Measurements from ENCODE around the gene PTPRA. TPM values are rescaled to one million over a fixed set of nuclear protein-coding genes. Genes with fewer than 3 reads are reported as not detected.

Gene PTPRA
- total and polyA plus RNA-seq, 2 of the 13 experiments (the other 11 are each of a cell fraction or from before 2014, with no cell fraction given): 47.2 to 127 TPM

DNA sequence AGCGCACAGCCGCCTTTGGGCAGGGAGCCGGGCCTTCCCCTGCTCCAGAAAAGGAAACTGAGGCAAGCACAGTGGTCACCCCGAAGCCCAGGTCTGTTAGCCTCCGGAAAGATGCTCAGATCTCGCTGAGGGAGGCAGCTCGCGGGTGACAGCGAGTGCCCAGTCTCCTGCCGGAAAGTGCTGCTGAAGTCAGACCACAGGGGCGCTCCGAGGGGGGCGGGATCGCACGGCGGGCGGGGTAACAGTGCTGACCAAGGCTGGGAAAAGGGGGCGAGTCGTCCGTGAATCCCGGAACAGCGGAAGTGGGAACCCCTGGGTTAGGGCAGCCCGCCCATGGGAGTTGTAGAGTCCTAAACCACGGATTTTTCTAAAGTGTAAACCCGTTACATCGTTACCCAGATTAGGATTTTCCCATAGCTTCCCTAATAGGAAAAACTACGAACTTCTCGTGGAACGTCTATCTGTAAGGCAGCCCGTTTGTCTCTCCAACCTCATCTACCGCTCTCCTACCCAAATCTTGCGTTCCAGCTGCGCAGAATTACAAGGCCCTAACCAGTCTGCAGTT lies 32.2 kb upstream of the PTPRA start (continued):
- TF ChIP-seq GPBP1L1 (CRISPR knock-in tag; IDR thresholded peaks at IDR 0.05): no peak
- 0 out of 2 replicates have a peak, but pooled peaks have one; percentile 3 for TF ChIP-seq ZNF709 (CRISPR knock-in tag; IDR thresholded peaks at IDR 0.05)
- TF ChIP-seq ZSCAN29 (CRISPR knock-in tag; conservative IDR thresholded peaks at IDR 0.05): 0 out of 2 replicates have a peak, but pooled peaks have one; percentile 52
- TF ChIP-seq ZNF275 (CRISPR knock-in tag; IDR thresholded peaks at IDR 0.05; ENCODE audit: borderline replicate concordance): peak; percentile 50
- TF ChIP-seq KDM1A (CRISPR knock-in tag; IDR thresholded peaks at IDR 0.05): peak; percentile 68; the same call in 1 of the 2 replicates
- TF ChIP-seq E2F2 (CRISPR knock-in tag; IDR thresholded peaks at IDR 0.05; ENCODE audit: borderline replicate concordance): peak; percentile 81
- TF ChIP-seq ZNF614 (CRISPR knock-in tag; IDR thresholded peaks at IDR 0.05; ENCODE audit: borderline replicate concordance): no peak
- peak; percentile 11 for TF ChIP-seq AGO1 (IDR thresholded peaks at IDR 0.05; ENCODE audit: low read depth, low read length, poor library complexity, severe bottlenecking)
- TF ChIP-seq FUBP1 (CRISPR knock-in tag; IDR thresholded peaks at IDR 0.05; ENCODE audit: borderline replicate concordance): peak; percentile 20; the same call in 1 of the 2 replicates
- 0 out of 2 replicates have a peak, but pooled peaks have one; percentile 7 for TF ChIP-seq SIX4 (CRISPR knock-in tag; IDR thresholded peaks at IDR 0.05)
- peak in 1 of 2 experiments; percentile 22; a peak in 1 of 4 replicates for TF ChIP-seq EP300 (IDR thresholded peaks at IDR 0.05; ENCODE audit: low read depth in 2 of 2, low read length in 2 of 2)
- TF ChIP-seq EP300 (CRISPR knock-in tag; IDR thresholded peaks at IDR 0.05; ENCODE audit: borderline replicate concordance): no peak
- TF ChIP-seq SMAD9 (CRISPR knock-in tag; IDR thresholded peaks at IDR 0.05): no peak
- no peak for TF ChIP-seq ZSCAN21 (CRISPR knock-in tag; IDR thresholded peaks at IDR 0.05; ENCODE audit: borderline replicate concordance)
- TF ChIP-seq NR2F6 (IDR thresholded peaks at IDR 0.05): no peak
- TF ChIP-seq NR2F6 (CRISPR knock-in tag; IDR thresholded peaks at IDR 0.05): peak; percentile 5; the same call in 1 of the 2 replicates
- no peak; the same call in 1 of the 2 replicates for TF ChIP-seq THRA (CRISPR knock-in tag; IDR thresholded peaks at IDR 0.05; ENCODE audit: borderline replicate concordance)
- TF ChIP-seq, protein P1, sequence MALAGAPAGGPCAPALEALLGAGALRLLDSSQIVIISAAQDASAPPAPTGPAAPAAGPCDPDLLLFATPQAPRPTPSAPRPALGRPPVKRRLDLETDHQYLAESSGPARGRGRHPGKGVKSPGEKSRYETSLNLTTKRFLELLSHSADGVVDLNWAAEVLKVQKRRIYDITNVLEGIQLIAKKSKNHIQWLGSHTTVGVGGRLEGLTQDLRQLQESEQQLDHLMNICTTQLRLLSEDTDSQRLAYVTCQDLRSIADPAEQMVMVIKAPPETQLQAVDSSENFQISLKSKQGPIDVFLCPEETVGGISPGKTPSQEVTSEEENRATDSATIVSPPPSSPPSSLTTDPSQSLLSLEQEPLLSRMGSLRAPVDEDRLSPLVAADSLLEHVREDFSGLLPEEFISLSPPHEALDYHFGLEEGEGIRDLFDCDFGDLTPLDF (CRISPR knock-in tag; IDR thresholded peaks at IDR 0.05): peak; percentile 14; the same call in 1 of the 2 replicates
- no peak for TF ChIP-seq FIP1L1 (IDR thresholded peaks at IDR 0.05; ENCODE audit: borderline replicate concordance, insufficient read depth, low read depth, low read length)
- no peak for TF ChIP-seq ZNF333 (CRISPR knock-in tag; IDR thresholded peaks at IDR 0.05; ENCODE audit: borderline replicate concordance)
- no peak for TF ChIP-seq HOXD1 (CRISPR knock-in tag; IDR thresholded peaks at IDR 0.05)
